K562 (cell line): Measurements from ENCODE around the gene OGFR. TPM values are rescaled to one million over a fixed set of nuclear protein-coding genes. Genes with fewer than 3 reads are reported as not detected.

Source experiments
- CHD7 ChIP-seq: fragments of 200-600 bp; sonication (generic); IDR thresholded peaks from one replicate; pipeline ENCODE4 v1.6.1; 2012; ENCODE audit warnings: mild to moderate bottlenecking, low read depth, low read length, inconsistent platforms
- DNMT1 ChIP-seq: fragments of 450-650 bp; IDR thresholded peaks from 2 replicates; pipeline ENCODE4 v1.6.1; 2016; ENCODE audit warnings: antibody characterized with exemption, mild to moderate bottlenecking
- ETS2 ChIP-seq: IDR thresholded peaks from 2 replicates; pipeline ENCODE4 v1.6.1; 2016; ENCODE audit warnings: borderline replicate concordance, missing genetic modification characterization, mild to moderate bottlenecking, moderate library complexity, missing compliant biosample characterization; ENCODE audit not compliant: poor library complexity, severe bottlenecking
- MTA1 ChIP-seq: fragments of 450-650 bp; IDR thresholded peaks from 2 replicates; pipeline ENCODE4 v1.6.1; 2017; ENCODE audit warnings: borderline replicate concordance
- ZNF696 ChIP-seq: fragments of 250-450 bp; sonication (Bioruptor Pico); conservative IDR thresholded peaks from 2 replicates; pipeline ENCODE4 v1.4.0; 2020; ENCODE audit warnings: mild to moderate bottlenecking, moderate library complexity
- polyA plus RNA-seq, 8 experiments: library from polyadenylated mRNA; depleted of rRNA in 4 of 8; stranded (reverse) in 5 of 8; unstranded in 3 of 8; fragments of >200 nt; fragmentation: Nextera tagmentation in 2 of 8; fragmentation: Illumina TruSeq in 1 of 8; extraction: Ambion mirVana in 2 of 8; extraction: Trizol in 1 of 8; gene quantifications; 2 replicates each; pipeline versions ENCODE4 v1.2.1 to v1.2.3, GENCODE V29; 2011 to 2014; ENCODE audit warnings: inconsistent platforms in 1 of 8, missing spikeins in 1 of 8
- total RNA-seq, 7 experiments: library from RNA; depleted of rRNA in 6 of 7; stranded (reverse); fragments of >200 nt in 6 of 7; fragmentation: Illumina TruSeq in 2 of 7; extraction: Trizol in 2 of 7; gene quantifications; 2 replicates each; pipeline versions ENCODE4 v1.2.1 to v1.2.3, GENCODE V29; 2011 to 2021; ENCODE audit warnings: low replicate concordance in 1 of 7

The OGFR gene
- total and polyA plus RNA-seq, 9 of the 15 experiments (the other 6 are each of a cell fraction or from before 2014, with no cell fraction given): 0.39 to 56.3 (median 17.5) TPM

DNA sequence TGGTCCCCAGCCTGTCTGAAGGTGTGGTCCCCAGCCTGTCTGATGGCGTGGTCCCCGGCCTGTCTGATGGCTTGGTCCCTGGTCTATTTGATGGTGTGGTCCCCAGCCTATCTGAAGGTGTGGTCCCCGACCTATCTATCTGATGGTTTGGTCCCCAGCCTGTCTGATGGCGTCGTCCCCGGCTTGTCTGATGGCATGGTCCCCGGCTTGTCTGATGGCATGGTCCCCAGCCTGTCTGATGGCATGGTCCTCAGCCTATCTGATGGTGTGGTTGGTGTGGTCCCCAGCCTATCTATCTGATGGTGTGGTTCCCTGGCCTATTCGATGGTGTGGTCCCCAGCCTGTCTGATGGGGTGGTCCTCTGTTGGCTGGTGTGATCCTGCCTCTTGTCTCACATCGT, 26.6 kb upstream of the OGFR start (continued):
- TF ChIP-seq CHD7 (no peak), DNMT1 (no peak), ZNF696 (no peak), MTA1 (no peak), ETS2 (tag) (no peak)
